T-helper 1 cell (primary cell): ENCODE data around the gene DHRS13.

Source experiments
- DNase-seq, 5 donors: peaks; one replicate each; pipeline ENCODE4 v3.0.0-alpha.2; 2012 to 2020
- total RNA-seq, 4 donors: gene quantifications; one replicate each; lab custom pipeline; 2026; lab: John Stamatoyannopoulos, UW

DHRS13 gene
- 17.2 to 19.1 (median 18.3) reads per million in 4 donors for total RNA-seq

- peak; percentile 89 to 99 (median 92) for DNase-seq
Measured at GRCh38 chr17:28902819-28903545, at the start of gene DHRS13. Gene DHRS13 (minus strand): TSS chr17:28903079. CDS start chr17:28902944, 135 bp downstream.

GRCh38 chr17:28951991-28952975 lies 49.4 kb upstream of the DHRS13 start:
- DNase-seq, result peak; percentile 89 to 99 (median 96)

GRCh38 chr17:28951428-28951990 lies 48.6 kb upstream of the DHRS13 start, which contains the start of gene PHF12:
Gene PHF12 (minus strand): TSS chr17:28951518. CDS start chr17:28950960, 558 bp downstream.
- DNase-seq, result peak; percentile 100

- peak in 1 of 5 donors; percentile 20 for DNase-seq
Measured at GRCh38 chr17:28950752-28951427, 48.0 kb upstream of the DHRS13 start.

- DNase-seq, result peak; percentile 35 to 55 (median 48)
Measured at GRCh38 chr17:28950017-28950751, 47.3 kb upstream of the DHRS13 start.

- DNase-seq, result peak; percentile 22 to 45 (median 33)
Measured at GRCh38 chr17:28949185-28950016, 46.5 kb upstream of the DHRS13 start.

- DNase-seq, result no peak
Measured at GRCh38 chr17:28948873-28949184, 46.0 kb upstream of the DHRS13 start.

- no peak for DNase-seq
Measured at GRCh38 chr17:28948342-28948741, 45.5 kb upstream of the DHRS13 start.

- DNase-seq, result no peak
Measured at GRCh38 chr17:28947639-28948038, 44.8 kb upstream of the DHRS13 start.

- peak in 1 of 5 donors; percentile 35 for DNase-seq
Measured at GRCh38 chr17:28946239-28946638, 43.4 kb upstream of the DHRS13 start.

- no peak for DNase-seq
Measured at GRCh38 chr17:28944862-28945741, 42.2 kb upstream of the DHRS13 start.

- no peak for DNase-seq
Measured at GRCh38 chr17:28944343-28944742, 41.5 kb upstream of the DHRS13 start.

GRCh38 chr17:28942925-28943324 lies 40.0 kb upstream of the DHRS13 start:
- DNase-seq, result no peak

GRCh38 chr17:28941251-28941650 lies 38.4 kb upstream of the DHRS13 start:
- no peak for DNase-seq

- DNase-seq, result no peak
Measured at GRCh38 chr17:28940675-28941074, 37.8 kb upstream of the DHRS13 start.

GRCh38 chr17:28940142-28940541 lies 37.3 kb upstream of the DHRS13 start:
- DNase-seq, result no peak

GRCh38 chr17:28938552-28938951 lies 35.7 kb upstream of the DHRS13 start:
- no peak for DNase-seq

- DNase-seq, result no peak
Measured at GRCh38 chr17:28937044-28937729, 34.3 kb upstream of the DHRS13 start.
